GM04504 (cell line): ENCODE results near the gene MPEG1.

Experiments used
- DNase-seq: peaks from one replicate; pipeline ENCODE4 v3.0.0-alpha.2; 2012; ENCODE audit warnings: low read depth

Gene MPEG1

DNA sequence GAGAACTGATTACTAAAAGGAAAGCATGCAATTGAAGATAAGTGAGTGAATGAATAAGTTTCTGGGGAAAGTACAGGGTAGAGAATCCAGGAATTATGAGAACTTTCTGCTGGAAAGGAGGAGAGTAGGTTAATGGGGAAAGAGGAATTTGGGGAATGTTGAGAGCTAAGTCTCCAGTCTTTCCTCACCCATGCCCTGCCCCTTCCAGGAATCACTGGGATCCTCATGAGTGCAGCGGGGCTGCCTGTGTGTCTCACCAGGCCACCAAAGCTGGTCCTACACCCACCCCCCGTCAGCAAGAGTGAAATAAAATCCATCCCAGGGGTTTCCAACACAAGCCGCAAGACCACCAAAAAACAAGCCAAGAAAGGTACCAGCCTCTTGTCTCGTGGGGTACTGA, 23.8 kb downstream of the MPEG1 start:
- DNase-seq = no peak

DNA sequence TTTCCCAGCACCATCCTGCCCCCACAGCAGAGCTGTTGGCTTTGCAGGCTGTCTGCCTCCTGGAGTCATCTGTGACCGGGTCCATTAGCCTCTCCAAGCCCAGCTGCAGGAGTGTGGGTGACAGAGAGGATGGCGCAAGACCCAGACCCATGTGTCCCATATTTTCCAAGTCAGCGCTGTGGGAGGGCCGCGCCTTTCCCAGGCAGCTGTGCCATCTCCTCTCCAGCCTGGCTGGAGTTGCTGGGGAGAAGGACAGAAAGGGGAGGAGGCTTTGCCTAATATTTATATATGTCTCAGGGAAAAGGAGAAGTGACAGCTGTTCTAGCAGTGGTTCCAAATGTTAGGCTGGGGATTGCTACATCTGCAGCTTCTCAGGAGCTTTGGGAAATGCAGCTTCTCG, 25.1 kb downstream of the MPEG1 start:
- no peak for DNase-seq

DNA sequence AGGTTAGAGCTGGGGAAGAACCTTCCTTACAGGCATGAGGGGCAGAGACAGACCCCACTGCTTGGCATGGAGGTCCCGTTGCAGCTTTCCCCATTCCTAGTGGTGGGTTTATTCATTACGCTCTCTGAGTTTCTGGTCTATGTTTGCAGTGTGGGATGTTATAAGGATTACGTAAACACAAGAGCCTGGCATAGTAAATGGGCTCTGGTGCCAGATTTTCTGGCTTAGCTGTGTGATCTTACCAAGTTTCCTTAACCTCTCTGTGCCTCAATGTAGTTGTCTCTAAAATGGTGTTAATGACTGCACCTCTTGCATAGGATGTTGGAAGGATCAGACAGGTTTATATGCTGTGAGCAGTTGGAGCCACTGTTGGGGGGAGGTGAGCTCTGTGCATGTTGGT, 25.7 kb downstream of the MPEG1 start:
- no peak for DNase-seq

DNA sequence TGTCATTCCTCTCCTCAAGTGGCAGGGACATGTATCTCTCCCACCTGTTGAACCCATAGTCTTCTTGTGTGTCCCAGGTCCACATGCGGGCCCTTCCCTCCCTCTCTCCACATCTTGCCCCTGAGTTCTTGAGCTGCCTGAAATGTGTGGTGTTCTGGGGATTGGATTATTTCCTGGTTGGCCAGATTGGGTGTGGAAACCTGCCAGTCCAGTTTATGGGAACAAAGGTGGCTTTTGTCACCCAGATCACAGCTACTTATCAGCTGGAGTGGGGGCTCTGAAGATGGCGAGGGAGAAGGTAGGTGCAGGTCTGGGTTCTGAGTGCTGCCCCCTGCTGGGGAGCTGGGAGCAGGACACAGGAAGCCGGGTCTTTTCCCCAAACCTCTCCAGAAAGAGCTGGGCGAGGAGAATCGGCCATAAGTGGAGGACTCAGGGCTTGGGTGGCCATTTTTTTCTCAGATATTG, 26.6 kb downstream of the MPEG1 start:
- DNase-seq = no peak

DNA sequence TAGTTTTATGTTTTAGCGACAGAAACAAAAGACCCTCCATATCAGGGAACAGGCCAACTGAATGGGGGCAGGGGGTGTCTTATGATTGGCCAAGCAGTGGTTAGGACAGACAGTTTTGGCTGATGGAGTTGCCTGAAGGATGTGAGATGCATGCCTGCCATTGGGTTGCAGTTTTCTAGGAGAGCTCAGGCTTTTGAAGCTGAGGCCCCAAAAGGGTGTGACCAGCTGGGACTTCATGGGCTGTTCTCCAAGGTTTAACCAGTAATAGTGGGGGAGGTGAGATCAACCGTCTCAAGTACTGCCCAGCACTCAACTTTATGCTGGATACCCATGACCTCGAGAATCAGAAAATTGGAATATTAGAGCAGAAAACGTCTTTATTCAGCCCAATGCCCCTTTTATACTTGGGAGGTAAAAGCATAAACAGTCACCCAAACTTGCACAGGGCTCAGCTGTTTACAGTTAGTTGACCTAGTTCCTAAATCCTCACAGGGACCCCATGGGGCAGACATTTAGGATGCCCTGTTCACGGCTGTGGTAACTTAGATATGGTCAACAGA, 27.3 kb downstream of the MPEG1 start:
- no peak for DNase-seq

DNA sequence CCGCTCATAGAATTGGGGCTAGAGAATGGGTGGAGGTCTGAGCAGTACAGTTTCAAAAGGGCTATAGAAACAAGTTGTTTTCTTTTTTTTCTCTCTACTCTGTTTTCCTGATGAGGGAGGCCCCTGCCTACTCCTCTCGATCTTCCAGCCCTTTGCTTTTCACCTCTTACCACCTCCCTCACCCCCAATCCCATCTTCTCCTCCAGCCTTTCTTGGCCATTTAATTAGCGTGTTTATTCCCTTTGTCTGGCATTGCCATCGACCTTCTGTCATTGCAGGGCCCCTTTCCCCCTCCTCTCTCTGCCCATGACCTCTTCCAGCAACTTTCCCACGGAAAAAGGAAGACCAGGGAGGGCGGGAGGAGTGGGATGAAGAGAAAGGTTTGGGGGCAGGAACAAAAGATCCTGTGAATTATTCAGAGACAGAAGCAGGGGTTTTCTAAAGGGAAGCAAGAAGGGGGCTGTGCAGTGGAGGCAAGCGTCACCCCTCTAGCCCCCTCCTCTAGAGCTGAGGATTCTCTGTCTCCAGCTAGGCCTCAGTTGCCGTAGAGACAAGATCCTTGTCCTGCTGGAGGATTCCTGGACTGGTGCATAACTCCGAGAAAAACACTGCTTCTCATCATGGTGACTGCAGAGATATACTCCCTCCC, 27.9 kb downstream of the MPEG1 start:
- DNase-seq = no peak

DNA sequence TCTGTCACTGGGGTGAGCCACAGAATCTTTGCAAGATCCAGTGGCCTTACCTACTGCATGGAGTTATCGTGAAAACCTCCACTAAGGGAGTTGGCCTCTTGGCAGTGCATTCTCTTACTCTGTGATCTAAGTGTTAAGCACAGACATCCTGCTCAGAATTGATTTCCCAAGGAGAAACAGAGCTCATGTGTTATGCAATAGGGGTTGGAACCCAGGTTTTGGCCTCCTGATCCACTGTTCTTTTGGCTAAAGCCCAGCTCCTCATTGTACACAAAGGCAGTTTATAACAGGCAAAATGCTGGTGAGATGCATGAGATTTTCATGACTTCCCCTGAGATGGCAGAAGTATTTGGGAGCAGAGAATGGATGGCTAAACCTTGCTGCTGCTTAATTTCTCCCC, 29.0 kb downstream of the MPEG1 start:
- DNase-seq = no peak

DNA sequence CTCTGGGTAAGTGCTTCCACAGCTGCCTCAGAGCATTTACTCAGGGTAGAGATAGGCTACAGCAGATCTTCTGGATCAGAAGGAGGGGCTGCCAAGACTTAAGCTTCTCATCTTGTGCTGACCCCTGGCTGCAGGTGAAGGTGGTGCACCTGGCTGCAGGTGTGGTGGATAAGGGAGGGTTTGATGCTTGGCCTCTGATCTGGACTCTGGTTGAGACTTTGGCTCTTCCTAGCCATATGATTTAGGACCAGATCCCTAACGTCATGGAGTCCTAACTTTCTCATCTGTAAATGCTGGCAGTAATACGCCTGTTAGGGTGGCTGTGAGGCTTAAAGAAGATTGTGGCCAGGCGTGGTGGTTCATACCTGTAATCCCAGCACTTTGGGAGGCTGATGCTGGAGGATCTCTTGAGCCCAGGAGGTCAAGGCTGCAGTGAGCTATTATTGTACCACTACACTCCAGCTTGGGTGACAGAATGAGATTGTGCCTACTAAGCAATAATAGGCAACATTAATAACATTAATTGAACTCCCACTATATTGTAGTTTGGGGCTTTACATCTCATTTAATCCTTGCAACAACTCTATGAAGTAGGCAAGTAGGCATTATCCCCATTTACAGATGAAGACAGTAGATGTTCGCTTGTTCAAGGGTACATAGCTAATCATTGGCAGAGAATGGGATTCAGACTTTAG, 30.1 kb downstream of the MPEG1 start:
- DNase-seq = no peak

DNA sequence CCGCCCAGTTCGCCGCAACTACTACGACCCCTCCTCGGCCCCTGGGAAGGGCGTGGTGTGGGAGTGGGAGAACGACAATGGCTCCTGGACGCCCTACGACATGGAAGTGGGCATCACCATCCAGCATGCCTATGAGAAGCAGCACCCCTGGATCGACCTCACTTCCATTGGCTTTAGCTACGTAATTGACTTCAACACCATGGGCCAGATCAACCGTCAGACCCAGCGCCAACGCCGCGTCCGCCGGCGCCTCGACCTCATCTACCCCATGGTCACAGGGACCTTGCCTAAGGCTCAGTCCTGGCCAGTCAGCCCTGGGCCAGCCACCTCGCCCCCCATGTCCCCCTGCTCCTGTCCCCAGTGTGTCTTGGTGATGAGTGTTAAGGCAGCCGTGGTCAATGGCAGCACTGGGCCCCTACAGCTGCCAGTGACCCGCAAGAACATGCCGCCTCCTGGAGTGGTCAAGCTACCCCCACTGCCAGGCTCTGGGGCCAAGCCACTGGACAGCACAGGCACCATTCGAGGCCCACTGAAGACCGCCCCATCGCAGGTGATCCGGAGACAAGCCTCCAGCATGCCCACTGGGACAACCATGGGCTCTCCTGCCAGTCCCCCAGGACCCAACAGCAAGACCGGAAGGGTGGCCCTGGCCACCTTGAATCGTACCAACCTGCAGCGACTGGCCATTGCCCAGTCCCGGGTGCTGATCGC, 30.8 kb downstream of the MPEG1 start:
- DNase-seq = no peak

DNA sequence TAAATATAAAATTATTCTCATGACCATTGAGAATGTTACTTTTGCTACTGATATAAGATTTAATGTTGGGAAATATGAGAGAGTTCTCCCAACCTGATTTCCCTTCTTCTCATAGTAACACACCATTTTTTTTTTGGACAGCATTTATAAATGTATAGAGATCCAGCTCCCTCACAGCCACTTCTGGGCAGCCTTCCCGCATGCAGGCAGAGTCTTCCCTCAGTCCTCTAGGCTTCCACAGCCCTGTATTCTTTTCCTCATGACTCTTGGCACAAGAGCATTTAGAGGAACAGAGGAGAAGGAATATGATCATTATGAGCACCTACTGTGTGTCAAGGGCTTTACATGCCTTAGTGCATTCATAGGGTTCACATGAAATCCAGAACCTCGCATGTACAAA, 31.8 kb downstream of the MPEG1 start:
- DNase-seq = no peak

DNA sequence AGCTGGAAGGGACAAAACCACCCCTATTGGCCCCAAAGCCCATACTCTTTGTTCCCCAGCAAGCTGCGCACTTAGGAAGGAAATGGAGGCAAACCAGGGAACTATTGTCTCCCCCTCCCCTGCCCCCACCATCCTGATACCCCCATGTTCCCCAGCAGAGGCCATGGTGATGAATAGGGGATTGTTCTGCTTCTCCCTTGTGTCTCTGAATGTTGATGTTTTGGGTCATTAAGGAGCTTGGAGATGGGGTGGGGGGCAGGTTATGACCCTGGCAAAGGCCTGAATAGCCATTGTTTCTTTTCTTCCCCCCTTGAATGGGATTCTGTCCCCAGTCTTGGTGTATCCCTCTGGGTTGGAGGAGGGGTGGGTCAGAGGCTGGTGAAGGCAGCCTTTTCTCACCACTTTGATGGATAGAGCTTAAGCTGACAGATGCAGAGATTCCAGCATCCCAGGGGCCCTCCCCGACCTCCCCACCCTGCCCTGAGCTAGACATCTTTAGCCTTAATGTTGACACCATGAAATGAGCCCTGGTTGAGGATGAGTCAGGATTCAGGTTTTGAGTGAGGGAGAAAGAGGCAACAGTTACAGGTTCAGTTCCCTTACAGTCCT, 32.5 kb downstream of the MPEG1 start:
- no peak for DNase-seq

DNA sequence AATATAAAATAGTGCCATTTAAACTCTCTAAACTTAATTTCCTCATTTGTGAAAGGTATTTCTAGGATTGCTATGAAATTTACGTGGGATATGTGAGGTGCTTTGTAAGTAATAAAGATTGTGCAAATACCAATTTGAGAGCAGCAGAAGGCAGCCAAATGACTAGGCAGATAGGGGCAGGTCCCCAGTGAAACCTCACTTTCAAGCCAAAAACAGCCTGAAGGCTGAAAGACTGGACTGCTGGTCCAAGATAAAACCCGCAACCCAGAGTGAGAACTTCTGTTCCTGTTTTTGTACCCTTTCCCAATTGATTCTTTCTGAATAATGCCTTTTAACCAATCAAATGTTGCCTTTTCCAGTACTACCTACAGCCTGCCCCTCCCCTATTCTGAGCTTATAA, 33.6 kb downstream of the MPEG1 start:
- DNase-seq = no peak

DNA sequence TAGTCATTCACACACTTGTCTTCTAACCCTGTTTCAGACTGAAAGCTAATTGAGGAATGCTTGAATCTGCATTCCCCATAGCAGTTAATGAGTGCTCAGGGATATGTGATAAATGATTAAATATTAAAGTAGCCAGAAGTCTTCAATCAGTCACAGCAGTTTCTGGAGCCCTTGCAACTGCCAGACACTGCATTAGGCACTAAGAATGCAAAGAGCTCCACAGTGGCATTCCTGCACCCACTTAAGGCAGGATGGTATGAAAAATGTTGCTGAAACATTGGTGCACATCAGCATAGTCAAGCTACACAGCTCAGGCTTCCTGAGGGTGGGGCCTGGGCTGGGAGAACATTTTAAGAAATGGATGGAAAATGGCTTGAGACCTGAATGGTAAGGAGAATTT, 34.3 kb downstream of the MPEG1 start:
- no peak for DNase-seq

DNA sequence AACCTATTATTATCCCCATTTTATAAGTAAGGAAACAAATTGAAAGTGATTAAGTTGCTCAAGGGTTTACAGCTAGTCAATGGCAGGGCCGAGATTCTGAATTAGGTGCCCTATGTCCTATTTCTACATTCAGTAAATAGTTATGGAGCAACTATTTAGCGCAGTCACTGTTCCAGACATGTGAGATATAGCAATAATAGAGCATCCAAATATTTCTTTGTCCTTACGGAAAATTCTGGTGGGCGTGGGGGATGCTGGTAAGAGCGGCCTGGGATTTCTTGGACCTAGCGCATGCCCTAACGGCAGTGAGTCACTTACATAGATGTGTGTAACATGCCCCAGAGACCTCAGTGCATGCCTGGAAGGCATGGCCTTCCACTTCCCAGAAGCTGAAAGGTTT, 36.4 kb downstream of the MPEG1 start:
- DNase-seq = no peak

DNA sequence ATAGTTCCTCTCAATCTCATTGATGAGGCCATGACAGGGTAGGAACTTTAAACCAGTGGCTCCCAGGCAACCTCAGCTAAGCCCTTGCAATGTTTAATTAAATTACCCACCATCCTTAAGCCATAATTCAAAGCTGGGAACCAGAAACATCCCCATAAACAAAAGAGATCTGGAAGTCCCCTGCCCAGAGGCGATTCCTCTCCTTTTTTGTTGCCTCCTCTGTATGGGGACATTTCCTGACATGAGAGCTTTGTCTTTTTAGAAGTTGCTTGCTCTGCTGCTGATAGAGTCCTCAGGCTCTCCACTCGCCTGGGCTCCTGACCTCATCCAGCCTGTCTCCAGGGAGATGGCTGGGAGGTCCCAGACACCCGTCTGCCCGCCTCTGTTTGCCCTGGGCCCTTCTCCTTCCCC, 37.6 kb downstream of the MPEG1 start:
- no peak for DNase-seq

DNA sequence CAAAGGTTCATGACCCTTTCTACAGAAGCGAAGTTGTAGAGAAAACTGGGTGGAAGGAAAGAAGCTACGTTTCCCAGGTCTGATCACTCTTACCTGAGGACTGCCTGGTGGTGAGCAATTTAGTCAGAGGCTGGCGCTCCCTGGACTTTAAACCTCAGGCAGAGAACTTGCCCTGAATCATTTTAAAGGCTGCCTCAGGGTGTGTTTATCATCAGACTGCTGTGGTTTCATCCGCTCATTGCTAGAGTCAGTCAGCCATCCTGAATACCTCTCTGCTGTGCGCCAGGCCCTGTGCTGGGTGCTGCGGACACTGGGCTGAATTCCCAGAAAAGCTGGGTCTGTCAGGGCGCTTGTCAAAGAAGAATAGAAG, 38.1 kb downstream of the MPEG1 start:
- DNase-seq = peak; percentile 37

DNA sequence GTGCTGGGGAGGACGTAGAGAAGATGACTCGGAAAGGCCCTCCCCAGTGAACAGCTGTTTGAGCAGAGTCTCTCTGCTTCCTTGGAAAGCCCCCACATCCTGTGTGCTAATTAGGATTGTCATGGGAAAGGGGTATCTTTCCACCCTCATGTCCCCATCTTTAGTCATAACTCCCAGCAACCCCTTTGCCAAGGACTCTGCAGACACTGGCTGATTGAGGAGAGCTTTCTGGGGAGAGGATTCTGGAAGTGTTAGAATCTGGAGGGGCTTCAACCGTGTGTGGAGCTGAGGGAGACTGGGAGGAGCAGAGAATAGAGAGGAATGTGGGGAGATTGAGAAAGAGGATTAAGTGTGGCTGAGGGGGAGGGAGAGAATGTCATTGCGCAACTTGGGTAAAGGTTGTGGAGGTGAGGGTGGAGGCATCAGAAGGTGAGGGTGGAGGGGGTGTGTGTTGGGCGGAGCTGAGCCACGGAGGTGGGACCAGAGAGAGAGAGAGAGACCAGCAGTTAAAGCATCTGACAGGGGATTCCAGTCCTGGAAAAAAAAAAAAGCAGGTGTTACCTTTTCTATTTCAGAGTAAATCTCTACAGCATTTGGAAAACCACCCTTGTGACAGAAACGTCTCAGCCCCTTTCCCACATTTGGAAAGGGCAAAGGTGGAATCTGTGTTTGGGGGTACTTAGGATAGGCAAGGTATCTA, 38.6 kb downstream of the MPEG1 start:
- no peak for DNase-seq

DNA sequence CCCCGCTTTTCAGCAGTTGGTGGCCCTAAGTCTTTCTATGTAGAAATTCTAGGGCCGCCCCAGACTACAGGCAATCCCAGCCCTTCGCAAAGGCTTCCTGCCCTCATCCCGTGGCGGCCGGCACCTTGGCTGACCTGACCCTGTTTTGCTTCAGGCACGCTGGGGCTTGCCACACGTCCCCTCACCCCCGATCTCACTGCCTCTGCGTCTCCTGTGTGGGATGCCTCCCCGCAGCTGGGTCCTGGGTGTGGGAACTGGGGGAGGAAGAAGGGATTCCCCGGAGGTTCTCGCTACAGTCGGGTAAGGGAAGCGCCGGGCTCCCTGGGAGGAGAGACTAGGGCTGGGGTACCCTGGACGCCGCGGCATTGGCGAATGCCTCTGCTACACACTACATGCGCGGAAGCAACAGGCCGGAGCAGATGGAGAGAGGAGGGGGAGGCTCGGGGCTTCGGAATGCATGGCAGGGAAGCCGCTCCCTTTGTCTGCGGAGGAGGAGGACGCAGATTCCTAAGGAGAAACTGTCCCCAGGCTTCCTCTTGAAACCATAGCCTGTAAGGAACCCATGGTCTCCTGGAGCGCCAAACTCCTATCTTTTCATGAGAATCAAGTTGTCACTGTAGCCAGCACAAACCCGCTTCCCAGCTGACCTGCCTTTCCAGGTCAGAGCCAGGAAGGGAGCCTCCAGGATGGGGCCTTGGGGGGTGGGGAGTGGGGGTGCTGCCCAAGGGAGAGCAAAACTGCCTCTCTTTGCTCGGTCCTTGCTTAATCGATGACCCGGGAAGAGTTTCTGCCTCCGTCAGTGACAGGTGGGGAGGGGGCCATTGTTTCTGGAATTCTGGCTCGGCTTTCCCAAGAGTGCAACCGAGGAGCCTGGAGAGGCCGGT, 39.4 kb downstream of the MPEG1 start:
- DNase-seq = no peak

DNA sequence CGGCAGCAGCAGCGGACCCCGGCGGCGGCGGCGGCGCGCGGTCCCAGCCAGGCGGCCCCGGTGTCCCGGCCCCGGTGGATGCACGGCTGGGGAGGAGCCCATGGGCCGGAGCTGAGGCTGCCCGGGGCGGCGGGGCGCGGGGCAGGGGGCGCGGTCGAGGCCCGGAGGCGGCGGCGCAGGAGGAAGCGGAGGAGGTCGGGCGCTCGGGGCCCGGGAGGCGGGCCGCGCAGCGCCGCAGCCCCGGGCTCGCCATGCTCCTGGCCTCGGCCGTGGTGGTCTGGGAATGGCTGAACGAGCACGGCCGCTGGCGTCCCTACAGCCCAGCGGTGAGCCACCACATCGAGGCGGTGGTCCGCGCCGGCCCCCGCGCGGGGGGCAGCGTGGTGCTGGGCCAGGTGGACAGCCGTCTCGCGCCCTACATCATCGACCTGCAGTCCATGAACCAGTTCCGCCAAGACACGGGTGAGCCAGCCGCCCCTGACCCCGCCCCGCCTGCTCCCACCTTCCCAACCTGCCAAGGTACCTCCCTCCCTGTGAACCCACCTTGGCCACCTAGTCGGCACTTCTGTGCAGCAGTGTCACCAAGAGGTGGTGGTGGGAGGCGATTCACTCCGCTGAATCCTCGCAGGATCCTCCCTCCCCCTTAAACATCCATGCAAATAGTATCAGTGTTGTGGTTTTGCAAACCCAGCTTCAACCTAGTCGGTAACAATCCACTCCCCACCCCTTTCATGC, 40.2 kb downstream of the MPEG1 start:
- no peak for DNase-seq
